ENCODE data around the gene UBE3B. TPM values are rescaled to one million over a fixed set of nuclear protein-coding genes. Genes with fewer than 3 reads are reported as not detected.

The UBE3B gene
- total RNA-seq, 2 experiments from 2014 or later, result 32.7 to 33.7 TPM

DNA sequence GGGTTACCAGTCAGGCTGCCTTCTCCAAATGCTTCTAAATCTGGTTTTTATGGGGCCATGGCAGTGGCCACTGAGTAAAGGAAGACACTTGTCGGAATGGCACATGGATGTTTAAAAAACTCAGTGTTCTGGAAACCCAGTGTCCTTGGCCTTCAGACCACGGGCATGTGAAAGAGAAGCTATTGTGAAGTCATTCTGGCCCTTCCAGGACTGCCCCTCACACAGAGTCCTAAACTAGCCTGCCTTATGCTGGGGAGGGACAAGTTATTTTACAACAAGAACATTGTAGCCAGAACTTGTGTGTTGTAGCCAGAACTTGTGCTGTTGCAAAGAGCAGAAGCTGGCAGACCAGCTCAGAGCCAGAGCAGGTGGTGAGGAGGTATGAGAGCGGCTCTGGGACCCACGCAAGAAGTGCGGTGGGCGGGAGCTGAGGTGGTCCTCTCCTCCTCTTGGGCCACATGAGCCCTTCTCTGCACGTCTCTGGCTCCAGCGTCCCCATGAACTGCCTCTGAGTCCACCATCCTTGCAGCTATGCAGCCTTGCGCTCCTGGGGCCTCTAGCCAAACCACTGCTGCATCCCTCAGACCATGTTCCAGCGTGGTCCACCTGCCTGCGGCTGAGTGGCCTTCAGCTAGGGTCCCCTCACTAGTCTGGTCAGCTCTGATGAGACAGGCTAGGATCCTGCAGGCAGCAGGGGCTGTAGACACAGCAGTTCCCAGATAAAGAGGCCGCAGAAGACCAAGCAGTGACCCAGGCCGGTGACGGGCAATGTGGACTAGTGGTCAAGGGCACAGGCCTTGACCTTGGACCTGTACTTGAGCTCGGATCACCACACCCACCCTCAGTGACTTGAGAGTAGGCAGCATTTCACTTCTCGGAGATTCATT, 63.3 kb downstream of the UBE3B start:
- CTCF ChIA-PET, result no interaction called here
- POLR2A ChIA-PET, result no interaction called here

DNA sequence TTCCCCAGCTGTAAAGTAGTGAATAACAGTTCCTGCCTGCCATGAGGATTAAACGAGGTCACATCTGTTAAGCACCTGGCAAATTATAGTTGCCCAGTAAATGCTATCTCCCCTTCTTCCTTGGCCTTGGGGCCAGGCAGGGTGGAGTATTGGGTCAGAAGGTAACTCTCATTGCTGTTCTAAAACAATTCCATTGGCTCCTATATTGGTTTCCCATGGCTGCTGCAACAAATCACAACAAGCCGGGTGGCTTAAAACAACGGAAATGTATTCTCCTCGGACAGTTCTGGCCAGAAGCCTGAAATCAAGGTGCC, 63.9 kb downstream of the UBE3B start:
- ChIA-PET POLR2A (no interaction called here), CTCF (no interaction called here)

DNA sequence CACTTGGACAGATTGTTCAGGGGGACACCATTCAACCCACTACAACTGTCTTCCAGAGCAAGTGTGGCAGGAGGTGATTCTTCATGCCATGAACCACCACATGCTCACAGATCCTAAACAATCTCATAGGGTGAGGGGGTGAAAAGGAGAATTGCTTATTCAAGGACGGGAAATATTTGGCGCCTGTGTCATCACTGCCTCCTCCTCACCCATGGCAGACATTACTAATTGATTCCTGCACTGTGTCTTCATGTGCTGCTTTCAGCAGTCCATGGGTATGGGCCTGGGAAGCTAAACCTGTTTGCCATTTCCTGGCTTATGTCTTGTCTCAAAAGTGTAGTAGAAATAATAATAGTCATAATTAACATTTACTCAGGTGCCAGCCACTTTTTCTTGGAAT, 64.6 kb downstream of the UBE3B start:
- CTCF ChIA-PET, result no interaction called here
- POLR2A ChIA-PET, result no interaction called here

DNA sequence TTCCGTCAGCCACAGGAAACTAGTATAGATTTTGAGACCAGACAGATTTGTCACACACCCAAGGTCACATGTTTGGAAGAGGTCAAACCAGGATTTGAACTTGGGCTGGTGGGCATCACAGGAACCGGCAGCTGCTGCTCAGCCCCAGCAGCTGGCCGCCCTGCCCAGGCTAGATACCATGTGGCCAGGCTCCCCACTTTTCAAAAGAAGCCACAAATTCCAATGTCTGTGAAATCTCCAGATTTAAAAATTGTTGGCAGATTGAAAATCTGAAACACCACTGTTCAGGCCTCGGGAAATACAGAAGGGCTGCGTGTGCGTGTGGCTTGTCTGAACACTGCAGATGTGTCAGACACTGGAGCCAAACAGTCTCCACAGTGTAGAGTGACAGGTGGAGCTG, 65.4 kb downstream of the UBE3B start:
- ChIA-PET POLR2A (no interaction called here), CTCF (no interaction called here)

DNA sequence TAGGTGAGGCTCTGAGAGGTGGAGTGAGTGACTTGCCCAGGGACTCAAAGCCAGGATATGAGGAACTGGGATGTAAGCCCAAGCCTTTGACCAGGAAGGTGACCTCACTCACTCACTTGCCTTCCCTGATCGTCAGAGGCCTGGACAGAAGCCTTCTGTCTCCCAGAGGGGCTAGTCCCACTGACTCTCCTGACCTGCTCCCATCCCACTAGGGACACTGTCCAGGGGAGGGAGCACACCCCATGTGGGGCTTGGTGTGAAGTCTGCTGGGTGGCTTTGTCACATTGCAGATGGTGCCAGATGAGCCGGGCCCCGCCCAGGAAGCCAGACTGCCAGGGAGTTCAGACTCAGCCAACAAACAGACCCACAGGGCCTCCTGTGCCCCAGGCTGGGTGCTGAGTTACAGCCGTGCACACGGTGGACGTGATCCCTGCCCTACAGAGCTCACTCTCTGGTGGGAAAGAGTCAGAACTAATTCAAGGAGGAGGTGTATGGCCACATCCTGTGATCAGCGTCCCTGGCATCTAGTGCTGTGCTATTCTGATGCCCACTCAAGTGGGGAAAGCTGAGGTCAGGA, 67.6 kb downstream of the UBE3B start:
- CTCF ChIA-PET, result no interaction called here
- POLR2A ChIA-PET, result no interaction called here

DNA sequence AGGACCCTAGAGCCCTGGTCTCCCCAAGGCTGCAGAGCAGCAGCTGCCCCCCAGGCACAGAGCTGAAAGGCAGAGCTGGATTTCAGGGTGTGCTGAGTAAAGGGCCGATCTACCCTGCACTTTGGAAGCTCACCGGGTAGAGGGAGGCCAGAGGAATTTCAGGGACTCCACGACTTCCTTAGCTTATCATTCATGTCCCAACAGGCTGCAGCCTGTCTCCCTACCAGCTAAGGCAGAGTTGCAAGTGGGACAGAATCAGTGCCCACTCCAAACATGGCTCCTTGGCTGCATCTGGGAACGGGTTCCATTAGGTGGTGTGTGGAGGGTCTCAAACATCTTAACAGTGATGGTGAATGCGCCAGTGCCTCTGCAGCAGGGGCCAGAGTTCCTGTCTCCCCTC, 68.4 kb downstream of the UBE3B start:
- CTCF ChIA-PET, result no interaction called here
- POLR2A ChIA-PET, result no interaction called here

DNA sequence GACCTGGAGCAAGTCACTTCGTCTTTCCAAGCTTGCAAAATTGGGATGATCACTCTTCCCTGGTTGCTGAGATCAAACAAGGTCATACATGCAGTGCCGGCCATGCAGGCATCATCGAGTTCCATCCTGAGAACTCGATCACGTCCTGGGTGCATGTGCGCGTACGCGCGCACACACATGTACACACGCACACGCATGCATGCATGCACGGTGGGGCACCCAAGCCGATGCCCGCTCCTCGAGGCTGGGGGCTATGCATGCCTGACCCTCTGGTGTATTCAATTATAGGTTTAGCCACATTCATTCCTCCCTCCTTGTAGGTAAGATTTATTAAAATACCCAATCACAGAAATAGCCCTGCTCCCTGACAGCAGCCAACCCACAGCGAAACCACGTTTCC, 69.9 kb downstream of the UBE3B start:
- ChIA-PET POLR2A (no interaction called here), CTCF (no interaction called here)

DNA sequence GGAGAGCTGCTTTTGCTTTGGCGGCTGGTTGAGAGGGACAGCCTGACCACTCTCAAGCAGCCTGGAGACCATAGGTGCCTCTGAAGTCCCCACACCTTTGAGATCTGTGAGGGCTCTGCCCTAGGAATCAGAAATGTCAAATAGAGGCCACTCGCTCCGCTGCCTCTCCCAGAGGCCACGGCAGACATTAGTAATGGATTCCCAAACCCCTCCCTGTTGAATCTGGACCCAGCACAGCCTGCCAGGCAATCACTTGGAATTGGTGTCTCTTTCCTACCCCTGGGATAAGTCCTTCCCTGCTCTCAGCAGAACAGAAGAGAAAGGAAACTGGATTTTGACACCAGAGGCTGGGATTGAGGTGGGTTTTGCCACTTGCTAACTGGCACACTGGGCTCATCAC, 70.8 kb downstream of the UBE3B start:
- ChIA-PET POLR2A (no interaction called here), CTCF (no interaction called here)

DNA sequence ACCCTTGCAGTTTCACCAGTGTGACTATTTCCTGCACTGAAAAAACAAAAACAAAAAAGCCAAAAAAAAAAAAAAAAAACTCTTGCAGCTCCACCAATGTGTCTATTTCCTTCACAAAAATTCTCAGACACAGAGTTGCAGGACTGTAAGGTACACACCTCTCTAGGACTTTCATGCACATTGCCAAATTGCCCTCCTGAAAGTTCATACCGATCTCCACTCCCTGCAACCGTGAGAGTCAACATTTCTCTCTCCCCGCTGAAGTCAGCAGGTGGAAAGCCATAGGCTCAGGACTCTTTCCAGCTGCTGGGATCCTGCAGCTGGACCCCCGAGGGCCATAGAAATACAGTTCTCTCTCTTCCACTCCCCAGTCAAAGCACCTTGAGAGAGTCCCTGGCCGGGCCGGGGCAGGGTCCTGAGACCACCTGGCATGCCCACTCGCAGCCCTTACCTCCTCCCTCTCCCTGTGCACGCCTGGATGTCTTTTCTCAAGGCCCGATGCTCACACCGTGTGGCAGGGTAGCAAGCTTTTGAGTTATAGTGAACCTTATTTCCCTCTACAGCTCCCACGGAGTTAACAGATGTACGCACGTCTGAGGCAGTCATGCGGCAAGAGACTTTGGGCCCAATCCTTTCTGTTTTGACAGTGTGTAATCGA, 72.3 kb downstream of the UBE3B start:
- POLR2A ChIA-PET, result interaction anchor here (0.7 kb wide), 1 partner anchor 46 kb away, joined by 4 read pairs; no protein-coding TSS in a partner anchor
- CTCF ChIA-PET, result no interaction called here

DNA sequence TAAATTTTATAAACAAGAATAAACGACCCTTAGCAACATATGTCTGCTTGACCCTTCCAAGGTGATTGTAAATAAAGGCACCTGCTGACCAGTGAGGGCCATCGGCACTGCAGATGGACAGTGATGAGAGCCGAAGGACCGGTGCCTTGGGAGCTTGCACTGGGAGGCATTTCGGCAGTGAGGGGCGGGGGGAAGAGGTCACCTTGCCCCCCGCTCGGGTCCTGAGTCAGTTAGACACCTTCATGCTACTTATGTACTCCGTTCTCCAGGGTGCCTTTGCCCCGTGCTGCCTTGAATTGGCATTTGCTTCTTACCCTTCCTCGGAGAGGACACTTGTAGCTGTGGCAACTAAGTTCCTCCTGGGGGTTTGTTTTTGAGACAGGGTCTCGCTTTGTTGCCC, 72.8 kb downstream of the UBE3B start:
- ChIA-PET POLR2A (no interaction called here), CTCF (no interaction called here)

DNA sequence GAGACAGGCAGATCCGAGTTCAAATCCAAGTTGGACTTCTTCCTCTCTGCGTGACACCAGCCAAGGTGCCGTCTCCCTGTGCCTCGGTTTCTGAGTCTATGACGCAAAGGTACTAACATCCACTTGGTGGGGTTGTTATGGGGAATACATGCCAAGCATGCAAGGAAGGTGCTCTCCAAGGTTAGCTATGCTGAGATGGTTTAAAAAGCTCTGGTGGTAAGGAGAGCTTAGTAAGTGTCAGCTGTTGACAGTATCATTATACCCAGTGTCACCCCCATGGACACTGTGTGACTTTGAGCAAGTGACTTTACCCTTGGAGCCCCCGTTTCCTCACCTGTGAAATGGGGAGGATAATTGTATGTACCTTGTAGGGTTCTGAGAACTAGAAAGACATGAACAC, 73.7 kb downstream of the UBE3B start:
- ChIA-PET CTCF (no interaction called here), POLR2A (no interaction called here)

DNA sequence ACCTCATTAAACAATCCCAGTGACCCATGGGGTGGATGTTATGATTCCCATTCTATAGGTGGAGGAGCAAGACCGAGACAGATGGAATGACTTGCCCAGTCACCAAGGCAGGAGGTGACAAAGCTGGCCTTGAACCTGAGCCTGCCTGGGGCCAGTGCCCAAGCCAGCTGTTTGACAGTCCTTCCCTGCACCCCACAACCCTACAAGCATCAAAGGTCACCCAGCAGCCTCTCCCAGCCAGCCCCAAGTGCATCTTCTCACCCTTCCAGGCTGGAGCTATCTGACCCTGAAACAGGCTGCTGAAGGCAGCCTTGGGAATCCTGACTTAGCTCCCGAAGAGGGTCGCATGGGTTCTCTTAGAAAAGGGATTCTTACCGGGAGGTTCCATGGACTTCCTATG, 75.5 kb downstream of the UBE3B start:
- ChIA-PET CTCF (interaction anchor here (0.8 kb wide), 1 partner anchor 45 kb away, joined by 3 read pairs; no protein-coding TSS in a partner anchor), POLR2A (no interaction called here)

DNA sequence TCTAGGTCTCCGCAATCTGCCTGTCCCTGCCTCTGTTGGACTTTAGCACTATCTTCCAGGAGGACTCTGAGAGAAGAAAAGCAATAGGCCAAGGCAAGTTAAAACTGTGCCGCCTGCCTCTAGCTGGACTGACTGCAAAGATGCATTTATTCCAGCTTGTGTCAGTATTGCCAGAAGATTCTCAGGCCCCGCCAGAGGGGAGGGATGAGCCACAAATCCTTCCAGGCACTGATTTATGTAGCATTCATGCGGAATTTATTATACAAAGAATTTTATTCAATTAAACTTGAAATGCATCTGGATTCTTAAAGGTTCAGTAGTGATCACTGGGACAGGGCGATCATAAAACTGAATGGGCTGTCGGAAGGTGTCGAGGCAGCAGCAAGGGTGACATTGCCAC, 76.0 kb downstream of the UBE3B start:
- ChIA-PET POLR2A (no interaction called here), CTCF (no interaction called here)

DNA sequence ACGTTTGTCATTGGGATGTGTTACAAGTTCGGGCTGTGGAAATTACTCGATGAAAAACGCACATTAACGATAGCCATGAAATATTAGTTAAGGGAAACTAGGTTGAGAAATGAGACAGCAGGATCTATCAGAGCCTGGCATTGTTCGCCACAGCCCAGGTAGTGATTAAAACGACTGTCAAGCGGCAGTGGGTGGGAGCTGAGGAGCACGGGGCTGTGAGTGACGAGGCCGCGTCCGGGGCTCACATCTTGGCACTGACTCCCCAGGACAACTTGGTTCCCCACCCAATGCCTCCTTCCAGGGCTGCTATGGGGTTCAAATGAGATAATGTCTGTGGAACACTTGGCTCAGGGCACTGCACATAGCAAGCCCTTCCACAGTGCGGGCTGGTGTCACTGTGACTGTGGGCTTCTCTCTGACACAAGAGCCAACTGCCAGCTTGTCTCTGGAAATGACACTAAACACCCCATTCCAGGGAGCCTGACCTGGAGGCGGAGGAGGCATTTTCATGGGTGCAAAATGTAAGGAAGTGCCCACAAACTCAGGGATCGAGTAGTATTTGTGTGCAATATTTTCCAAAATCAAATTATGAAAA, 76.6 kb downstream of the UBE3B start:
- POLR2A ChIA-PET, result no interaction called here
- CTCF ChIA-PET, result interaction anchor here (1.0 kb wide), 1 partner anchor 26 kb away, joined by 3 read pairs; no protein-coding TSS in a partner anchor

DNA sequence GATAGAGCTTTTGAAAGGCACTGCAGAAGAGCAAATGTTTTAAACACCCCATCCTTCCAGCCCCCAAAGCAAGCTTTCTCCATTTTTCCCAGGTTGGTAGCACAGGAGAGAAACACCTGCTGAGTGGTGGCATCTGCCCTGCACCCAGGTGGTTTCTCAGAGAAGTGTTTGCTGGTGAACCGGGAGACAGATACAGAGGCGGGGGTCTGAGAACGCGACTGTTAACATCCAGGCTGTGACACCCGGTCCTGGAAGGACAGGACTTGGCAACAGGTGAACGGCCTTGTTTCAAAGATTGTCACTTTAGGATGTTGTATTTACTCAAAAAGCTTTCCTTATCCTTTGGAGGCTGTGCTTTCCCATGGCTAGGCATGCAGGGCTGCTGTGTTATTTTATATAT, 77.3 kb downstream of the UBE3B start:
- ChIA-PET POLR2A (no interaction called here), CTCF (interaction anchor here (1.0 kb wide), 1 partner anchor 26 kb away, joined by 3 read pairs; no protein-coding TSS in a partner anchor)

DNA sequence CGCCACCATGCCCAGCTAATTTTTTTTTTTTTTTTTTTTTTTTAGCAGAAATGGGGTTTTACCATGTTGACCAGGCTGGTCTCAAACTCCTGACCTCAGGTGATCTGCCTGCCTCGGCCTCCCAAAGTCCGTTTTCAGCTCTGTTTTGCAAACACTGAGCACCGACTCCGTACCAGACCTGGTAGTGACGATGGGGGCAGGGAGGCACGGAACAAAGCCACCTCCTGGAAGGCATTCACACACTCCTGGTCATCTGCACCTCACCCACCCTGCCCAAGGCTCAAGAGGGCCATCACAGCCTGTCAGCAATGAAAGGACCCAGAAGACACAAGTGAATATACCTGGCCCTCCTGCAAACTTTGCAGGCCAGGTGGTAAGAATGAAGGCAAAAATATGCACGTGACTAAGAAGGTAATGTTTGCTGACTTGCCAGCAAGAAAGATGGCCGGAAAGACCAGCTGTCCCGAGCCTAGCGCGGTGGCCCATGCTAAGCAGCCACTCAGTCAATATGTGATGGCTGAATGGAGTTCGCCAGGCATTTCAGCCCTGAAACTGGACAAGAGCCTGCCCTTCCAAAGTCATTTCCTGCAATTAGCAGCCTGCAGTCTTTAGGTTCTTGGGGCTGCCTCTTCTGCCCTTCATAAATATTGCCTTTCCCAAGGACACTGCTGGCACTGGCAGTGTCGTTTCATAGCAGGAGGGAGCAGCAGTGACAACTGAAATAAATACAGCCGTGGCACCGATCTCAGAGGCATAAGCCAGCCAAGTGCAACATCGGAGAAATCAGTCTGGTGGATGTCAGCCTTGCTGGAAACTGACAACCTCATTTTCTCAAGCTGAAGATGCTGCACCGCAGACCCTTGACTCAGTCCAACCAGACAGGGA, 78.2 kb downstream of the UBE3B start:
- ChIA-PET CTCF (interaction anchor here (0.6 to 0.9 kb wide), 2 partner anchors 15 to 42 kb away, joined by 3 to 5 read pairs; no protein-coding TSS in a partner anchor), POLR2A (no interaction called here)

DNA sequence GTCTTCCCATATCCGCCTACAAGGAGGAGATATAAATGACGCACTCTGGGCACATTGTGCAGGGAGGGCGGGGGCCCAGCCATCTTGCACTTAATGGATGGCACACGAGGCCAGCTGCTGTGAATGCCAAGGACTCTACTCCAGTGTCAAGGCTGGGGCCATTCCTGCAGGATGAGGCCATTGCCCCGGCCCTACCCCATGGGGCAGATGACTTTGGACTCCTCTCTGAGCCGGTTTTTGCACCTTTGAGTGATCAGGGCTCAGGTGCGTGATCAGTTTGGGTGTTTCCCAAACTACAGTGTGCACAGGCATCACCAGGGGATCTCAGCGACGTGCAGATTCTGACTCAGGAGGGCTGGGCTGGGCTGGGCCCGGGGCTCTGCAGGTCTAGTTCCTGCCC, 79.8 kb downstream of the UBE3B start:
- ChIA-PET CTCF (no interaction called here), POLR2A (no interaction called here)

DNA sequence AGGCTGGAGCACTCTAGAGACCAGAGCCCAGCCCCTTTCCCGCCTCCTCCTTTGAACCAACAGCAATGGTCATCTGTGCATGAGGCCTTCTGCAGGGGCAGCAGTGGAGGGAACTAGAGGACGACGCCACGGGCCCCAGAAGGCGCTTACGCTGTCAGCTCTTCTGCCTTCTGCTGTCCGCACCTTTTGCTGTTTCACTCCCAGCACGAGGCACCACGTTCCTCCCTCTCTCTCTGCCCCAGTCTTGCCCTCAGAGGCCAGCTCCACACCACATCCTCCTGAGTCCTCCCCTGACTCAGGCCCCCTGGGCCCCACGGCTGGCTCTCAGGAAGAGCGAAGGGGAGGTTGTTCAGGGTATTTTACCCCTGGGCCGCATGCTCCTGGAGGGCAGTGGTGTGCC, 80.4 kb downstream of the UBE3B start:
- ChIA-PET POLR2A (no interaction called here), CTCF (no interaction called here)

DNA sequence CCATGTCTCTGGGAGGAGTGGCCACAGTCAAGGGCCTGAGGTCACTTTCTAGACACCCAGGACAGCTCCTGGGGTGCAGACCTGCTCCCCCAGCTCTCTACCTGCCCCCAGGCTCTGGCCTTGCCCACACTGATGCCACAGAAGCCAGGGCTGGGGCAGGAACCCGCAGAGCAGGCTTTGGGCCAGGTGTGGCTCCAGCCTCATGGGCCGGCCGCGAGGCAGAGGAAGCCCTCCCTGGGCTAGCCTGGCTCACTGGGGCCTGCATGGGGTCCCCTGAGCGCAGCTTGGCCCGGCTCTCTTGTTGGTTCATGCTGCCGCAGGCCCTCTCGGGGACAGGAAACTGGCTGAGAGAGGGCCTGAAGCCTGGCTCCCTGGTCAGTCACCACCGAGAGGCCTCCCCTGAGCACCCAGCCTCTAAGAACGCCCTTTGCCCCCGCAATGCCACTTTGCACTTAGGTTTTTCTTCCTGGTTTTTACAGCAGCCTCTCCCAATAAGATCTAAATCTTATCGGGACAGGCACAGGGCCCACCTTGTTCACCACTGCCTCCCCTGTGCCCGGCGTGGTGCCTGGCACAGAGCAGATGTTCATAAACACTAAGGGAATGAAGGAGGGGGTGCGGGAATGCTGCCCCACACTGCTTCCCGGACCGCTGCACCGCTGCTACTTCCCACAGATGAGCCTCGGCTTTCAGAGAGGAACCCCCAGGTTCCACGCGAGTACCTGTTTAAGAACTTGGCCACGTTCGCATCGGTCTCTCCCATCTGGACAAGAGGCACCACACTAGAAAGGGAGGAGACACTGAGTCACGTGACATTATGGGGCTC, 81.2 kb downstream of the UBE3B start:
- POLR2A ChIA-PET, result no interaction called here
- CTCF ChIA-PET, result no interaction called here
